ENCODE data around the gene MAPK6. TPM values are rescaled to one million over a fixed set of nuclear protein-coding genes. Genes with fewer than 3 reads are reported as not detected.
A peak's percentile ranks its signal among the peaks of the same experiment; 100 is the strongest.
"Not testable (repeated sequence)": the region's sequence is repeated elsewhere in the genome, so short reads cannot be mapped to it uniquely, and the experiment has no call there.

MAPK6 gene
- polyA plus RNA-seq, 10 donors = 23.6 to 35.0 (median 29.0) TPM

DNA sequence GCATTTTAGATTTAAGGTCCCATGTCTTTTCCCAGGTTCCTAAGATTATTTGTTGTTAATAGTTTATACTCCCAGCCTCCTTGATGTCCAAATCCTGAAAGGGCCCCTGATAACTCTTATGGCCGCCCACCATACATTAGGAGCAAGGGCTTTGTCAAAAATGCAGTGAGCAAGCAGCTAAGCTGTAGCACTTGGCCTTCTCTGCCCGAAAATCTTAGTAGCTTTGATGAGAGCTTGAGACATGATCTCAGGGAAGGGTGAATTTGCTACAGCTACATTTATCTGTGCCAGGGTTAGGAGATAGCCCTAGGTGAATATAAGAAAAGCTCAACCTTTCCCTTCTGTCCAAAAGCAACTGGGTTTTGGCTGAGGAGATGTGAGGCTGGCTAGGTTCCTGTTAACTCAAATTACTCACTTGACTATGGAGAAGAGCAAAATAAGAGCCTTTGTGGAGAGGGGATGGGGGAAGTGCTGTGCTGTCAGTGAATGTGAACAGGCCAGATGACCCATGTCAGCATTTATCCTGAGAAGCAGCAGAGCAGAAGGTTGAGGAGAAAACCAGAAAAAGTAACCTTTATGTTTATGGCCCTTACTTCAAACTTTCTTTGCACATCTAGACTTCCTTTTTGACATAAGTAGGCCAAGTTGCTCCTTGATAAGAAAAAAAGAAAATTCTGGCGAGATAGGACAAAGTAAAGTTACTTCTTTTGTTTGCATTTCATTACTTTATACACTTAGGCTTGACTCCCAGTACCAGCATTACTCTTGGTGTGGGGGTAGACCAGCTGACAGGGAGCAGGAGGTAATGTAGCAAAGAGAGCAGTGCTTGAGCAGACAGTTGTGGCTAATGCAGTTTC is 21.1 kb downstream of the MAPK6 start:
- DNase-seq = peak in 2 of 3 donors; percentile 40 to 42

DNA sequence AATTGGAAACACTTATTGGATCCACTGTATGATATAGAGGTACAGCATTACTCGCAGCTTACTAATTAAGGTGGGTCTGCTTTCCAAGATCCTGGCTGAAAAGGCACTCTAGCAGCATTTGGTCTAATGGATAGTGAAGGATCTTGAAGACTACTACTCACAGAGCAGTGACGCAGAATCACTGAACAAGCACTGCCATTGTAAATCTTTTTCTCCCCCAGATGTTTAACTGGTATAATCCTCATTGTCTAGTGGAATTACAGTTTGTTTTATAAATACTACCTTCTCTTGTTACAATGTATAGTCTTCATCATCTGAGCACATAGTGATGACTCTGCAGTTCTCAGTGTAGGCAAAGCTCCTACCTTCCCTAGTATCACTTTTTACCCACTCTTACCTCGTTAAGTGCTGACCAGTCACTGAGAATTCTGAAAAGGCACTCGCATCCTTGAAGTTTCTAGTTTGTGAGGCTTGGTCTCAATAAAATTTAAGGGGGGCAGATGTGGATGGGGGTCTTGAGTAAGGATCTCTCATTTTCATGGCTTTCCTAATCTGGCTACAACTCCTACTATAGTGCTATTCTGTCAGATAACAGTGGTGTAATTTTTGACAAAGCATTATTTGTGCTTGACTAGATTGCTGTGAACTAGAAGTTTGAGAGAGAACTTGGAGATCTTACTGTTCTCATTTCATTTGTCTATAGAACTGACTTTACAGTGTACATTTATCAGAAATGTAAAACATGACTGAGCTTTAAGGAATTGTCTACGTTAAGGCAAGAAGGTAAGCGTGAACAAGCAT is 23.2 kb downstream of the MAPK6 start:
- DNase-seq = no peak

DNA sequence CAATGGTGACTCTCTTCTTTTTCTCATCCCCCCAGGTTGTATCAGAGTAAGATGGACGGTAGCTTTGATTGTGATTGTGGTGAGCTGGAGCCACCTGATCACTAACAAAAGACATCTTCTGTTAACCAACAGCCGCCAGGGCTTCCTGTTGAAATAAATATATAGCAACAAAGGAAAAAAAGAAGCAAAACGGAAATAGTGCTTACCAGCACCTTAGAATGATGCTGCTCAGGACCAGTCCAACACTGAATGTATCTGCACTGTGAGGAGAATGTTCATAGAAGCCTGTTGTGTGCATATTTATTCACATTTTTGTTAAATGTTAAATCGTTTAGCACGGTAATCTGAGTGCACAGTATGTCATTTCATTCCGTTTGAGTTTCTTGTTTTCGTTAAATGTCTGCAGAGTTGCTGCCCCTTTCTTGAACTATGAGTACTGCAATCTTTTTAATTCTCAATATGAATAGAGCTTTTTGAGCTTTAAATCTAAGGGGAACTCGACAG is 26.8 kb downstream of the MAPK6 start:
- not testable (repeated sequence) for DNase-seq

DNA sequence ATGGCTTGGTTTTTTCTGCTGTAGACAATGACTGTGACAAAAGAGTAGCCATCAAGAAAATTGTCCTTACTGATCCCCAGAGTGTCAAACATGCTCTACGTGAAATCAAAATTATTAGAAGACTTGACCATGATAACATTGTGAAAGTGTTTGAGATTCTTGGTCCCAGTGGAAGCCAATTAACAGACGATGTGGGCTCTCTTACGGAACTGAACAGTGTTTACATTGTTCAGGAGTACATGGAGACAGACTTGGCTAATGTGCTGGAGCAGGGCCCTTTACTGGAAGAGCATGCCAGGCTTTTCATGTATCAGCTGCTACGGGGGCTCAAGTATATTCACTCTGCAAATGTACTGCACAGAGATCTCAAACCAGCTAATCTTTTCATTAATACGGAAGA is 27.5 kb downstream of the MAPK6 start:
- DNase-seq = peak in 1 of 3 donors; percentile 8

DNA sequence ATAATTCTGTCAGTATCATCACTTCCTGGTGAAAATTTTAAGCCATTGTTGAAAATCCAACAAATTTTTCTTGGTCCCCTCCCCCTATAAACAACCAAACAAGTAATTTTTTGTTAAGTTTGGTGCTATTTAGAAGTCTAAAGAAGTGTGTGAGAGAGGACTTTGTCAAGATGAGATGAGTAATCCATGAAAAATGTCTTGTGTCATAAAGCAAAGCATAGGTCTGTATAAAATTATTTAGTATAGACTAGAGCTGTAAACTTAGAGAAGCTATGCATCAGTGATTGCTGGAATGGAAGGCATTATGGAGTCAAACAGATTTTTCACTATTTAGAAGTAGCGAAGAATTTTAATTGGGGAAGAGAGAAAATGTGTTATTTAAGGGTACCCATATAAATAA is 31.4 kb downstream of the MAPK6 start:
- DNase-seq = peak in 1 of 3 donors; percentile 27

DNA sequence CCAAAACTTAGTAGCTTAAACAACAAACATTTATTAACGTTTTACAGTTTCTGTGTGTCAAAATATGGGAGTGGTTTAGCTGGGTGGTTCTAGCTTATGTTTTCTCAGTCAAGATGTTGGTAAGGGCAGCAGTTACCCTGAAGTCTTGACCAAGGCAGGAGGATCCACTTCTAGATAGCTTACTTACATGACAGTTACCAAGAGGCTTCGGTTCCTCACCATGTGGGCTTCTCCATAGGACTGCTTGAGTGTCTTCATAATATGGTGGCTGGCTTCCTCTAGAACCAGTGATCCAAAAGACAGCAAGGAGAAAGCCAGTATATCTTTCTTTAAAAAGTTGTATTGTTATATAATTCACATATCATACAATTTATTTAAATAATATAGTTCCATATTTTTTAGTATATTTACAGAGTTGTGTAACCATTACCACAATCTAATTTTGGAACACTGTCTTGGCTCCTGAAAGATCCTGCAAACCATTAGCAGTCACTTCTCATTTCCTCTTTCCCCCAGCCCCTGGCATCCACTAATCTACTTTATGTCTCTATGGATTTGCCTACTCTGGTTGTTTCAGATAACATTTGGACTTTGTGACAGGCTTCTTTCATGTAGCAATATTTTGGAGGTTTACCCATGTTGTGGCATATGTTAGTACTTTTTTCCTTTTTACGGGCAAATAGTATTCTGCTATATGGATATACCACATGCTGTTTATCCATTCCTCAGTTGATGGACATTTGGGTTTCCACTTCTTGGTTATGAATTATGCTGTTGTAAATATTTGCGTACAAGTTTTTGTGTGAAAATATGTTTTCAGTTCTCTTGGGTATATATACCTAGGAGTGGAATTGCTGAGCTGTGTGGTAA is 33.3 kb downstream of the MAPK6 start:
- no peak for DNase-seq

DNA sequence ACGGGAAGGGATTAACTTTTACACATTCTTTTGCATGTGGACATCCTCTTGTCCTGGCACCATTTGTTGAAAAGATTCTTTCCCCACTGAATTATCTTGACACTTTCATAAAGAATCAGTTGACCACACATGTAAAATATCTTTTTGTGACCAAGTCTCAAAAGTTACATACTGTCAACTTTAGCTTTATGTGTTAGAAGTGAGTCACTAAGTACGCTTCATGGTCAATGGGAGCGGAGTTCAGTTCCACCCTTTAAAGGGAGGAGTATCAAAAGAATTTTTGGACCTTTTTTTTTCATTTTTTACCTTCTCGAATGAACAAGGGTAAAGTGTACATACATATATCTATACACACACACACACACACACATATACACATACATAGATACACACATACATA is 35.4 kb downstream of the MAPK6 start:
- DNase-seq = no peak

DNA sequence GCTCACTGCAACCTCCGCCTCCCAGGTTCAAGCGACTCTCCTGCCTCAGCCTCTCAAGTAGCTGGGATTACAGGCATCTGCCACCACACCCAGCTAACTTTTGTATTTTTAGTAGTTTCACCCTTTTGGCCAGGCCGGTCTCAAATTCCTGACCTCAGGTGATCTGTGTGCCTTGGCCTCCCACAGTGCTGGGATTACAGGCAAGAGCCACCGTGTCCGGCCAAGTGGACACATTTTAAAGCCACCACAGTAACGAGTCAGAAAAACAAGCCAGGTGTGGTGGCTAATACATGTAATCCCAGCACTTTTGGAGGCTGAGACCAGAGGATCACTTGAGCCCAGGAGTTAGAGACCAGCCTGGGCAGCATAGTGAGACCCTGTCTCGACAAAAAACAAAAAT is 35.8 kb downstream of the MAPK6 start:
- not testable (repeated sequence) for DNase-seq

DNA sequence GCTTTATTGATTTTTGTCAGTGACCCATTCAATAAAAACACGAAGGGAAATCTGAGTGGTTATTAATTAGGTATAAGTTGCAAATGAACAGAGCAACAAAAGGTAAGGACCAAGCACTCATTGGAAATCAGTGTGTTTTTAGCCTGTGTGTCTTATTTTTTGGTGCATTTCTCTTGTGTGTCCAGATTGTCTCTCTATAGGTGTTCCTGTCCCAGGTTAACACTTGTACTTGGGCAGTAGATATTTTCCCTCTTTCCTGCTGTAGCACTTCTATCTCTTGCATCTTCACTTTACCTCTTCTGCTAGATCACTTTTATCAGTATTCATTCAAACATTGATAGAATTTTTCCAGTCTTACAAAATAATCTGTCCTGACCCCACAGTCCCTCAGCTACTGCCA is 37.0 kb downstream of the MAPK6 start:
- DNase-seq = no peak

DNA sequence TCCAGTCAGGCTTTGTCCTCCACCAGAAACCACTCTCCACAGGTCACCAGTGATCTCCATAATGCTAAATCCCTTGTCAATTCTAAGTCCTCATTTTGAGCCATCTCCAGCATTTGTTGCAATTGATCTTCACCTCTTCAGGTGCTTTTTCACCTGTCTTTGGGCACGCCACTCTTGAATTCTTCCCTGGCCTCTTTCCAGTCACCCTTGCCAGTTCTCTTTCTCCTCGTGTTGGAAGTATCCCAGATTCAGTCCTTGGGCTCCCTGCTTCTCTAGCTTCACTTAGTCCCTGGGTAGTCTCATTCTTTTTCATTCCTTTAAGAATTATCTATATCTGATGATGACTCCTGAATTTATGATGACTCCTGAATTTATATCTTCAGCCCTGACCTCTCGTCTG is 37.5 kb downstream of the MAPK6 start:
- DNase-seq = no peak

DNA sequence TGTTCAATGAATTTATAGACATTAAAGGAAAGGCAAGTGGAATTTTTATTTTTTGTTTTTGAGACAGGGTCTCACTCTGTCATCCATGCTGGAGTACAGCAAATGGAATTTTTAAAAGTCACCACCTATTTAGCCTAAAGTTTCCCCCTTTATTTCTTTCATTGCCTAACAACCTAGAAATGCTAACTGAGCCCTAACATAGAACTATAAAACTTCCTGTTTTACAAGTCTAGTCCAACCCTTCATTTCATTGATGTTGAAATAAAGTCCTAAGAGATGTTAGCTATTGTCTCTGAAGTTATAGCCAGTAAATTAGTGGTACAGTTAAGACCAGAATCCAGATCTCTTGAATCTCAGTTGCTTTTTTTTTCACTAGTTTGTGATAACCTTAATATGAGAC is 39.0 kb downstream of the MAPK6 start:
- no peak for DNase-seq

DNA sequence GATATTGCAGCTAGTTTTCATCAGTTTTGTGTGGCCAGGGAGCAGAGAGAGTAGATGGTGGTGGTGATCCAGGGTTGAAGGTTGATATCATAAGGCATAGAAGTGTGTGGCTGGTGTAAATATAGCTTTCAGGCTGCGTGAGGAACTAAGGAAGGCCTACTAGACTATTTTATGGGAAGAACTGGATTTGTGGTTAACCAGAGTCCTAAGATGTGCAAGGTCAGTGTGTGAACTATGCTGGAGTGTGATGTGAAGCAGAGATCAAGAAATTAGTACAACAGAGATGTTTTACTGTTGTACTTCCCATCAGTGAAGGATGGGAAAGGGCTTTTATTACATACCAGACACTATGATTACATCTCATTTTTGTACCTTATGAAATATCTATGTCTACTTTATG is 41.5 kb downstream of the MAPK6 start:
- no peak for DNase-seq

DNA sequence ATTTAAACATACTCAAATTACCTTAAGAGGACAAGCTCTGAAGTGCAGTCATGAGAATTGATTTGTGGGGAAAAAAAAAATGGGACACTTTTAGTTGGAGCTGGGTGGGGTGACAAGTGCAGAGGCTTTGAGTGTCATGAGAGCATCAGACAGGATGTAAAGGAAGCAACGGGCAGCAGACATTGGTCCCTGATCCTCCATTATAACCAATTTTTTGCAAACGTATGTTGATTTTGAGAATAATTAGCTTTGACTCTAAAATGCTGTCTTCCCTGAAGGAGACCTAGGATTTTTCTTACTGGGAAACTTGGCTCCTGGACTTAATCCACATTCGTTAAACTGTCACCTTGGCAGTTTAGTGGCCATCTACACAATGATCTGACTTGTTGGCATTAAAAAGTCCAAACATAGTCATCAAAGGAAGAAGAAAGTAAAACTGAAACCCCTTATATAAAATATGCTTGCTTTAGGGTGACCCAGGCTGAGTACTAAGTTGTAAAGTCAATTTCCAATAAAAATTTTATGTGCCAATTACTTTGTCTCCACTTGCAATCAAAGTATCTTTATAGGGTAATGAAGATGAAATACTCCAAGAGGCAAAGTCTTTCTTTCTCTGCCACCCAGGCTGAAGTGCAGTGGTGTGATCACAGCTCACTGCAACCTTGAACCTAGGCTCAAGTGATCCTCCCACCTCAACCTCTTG is 48.0 kb downstream of the MAPK6 start:
- DNase-seq = no peak

DNA sequence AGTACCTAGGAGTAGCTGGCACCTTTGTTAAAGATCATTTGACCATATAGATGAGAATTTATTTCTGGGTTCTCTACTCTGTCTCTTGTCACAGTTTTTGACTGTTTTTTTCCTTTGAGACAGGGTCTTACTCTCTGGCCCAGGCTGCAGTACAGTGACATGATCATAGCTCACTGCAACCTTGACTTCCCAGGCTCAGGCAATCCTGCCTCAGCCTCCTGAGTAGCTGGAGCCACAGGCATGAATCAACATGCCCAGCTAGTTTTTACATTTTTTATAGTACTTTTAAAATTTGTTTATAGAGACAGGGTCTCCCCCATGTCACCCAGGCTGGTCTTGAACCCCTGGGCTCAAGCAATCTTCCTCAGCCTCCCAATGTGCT is 48.5 kb downstream of the MAPK6 start:
- no peak for DNase-seq

DNA sequence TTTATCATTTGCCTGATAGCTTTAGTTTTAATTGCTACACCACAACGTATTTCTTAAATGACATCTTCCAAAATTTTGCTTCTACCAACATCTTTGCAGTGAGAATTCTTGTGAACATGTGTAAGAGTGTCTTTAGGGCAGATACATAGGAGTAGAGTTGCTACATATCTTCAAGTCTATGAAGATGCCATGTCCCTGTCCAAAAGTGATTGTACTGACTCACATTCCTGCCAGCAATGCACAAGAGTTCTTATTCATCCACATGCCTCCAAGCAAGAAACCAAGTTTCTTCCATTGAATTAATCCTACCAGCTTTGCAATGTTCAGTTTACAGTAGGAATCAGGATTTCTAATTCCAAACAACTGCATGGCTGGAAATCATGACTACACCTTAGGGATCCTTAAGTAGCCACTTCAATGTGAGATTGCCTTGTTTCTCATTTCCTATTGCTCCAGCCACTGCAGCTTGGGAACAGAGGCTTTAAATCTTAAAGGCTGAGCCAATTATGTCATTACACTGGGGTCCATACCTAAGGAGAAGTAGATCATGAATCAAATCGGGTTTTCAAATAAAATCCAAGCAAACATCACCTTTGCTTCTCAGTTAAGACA is 49.1 kb downstream of the MAPK6 start:
- no peak for DNase-seq

DNA sequence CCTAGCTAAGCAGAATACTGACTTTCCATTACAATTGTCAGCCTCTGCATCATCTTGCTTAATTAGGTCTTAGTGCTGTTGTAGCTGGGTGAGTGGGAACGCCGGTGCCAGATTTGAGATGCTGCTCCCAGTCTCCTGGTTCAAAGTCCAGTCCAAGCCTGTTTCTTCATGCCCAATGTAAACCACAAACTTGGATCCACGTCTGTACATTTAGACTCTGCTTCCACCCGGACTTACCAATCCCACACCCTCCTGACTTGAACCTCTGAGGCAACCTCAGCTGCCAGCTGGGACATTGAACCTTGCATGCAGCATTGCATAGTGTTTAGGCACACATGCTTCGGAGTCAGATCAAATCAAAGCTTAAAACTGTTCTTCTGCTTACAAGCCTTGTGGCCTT is 50.5 kb downstream of the MAPK6 start:
- no peak for DNase-seq

DNA sequence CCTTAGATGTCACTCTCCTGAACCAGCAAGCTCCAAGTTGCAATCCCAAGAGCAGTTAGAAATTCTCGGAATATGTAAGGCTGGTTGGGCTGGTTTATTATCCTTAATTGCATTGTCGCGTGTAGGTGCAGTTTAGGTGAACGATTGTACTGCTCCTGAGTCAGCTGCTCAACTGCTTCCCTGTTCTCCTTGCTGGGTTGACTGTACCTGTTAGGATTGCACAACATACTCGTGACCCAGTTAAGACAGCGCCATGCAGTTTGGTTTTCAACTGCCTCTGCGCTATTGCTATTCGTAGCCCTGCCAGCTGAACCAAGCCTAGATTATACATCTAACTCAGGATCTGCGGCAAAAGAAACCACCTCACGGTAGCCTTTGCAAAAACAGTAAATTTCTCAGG is 52.6 kb downstream of the MAPK6 start:
- no peak for DNase-seq

DNA sequence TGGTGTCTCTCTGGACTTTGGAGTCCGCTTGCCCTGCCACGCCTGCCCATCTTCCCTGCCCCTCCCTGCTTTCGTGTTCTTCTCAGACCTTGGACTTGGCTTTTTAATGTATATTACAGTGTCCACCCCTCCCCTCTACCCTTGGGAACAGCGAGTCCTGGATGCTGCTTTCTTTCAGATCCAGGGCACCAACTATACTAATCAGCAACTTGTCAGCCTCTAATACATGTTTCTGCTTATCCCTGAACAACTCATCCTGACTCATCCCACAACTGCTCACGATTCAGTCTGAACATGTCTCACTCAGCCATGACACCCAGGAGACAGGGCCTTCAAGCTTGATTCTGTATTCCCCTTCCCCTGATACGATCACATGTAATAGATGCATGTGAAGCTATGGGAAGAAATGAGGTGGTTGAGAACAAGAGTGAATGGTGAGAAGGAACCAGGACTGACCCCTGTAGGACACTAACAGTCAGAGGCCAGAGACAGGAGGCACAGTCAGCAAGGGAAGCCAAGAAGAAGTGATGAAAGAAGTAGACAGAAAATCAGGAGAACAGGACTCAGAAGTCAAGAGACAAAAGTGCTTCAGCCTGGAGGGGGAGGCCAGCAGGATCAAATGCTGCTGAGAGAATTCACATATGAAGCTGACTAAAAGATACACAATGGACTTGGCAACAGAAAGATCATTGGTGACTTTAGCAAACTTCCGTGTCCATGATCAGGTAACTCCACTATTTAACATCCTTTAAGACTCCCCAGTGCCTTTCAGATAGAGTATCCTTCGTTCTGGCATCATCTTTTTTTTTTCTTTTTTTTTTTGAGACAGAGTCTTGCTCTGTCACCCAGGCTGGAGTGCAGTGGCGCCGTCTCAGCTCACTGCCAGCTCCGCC is 58.1 kb downstream of the MAPK6 start:
- DNase-seq = peak in 1 of 3 donors; percentile 65

DNA sequence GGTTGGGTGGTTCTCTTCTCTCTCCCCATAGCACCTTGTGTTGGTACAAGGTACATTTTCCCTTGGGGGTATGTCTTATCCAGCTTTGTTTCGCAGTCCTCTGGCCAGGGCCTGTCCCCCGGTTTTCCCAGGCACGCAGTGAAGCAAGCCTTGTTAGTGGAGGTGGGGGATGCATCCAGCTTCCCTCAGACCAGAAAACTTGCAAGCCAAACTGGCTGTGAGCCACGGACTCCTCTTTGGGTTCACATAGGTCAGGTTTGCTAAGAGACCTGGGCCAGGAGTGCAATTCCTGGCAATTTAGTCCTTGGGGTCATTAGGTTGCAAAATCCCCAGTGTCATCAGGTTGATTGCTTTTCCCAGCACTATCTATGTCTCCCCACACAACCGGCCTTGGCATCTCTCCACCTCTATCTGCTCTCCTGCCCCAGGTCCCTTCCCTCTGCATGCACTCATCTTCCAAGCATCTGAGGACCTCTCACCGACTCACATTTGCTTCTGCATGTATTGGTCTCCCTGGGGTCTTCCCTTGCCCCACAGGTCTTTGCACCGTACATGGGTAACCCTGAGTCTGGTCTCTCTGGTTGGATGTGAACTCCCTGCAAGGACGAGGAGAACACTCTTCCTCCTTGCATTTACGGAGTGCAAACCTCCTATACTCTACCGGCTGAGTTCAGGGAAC is 59.3 kb downstream of the MAPK6 start:
- DNase-seq = no peak

All from muscle of back (tissue), 11 donors.